22Rv1 (cell line): Measurements from ENCODE around the gene SMIM8.

Experiments used
- H3K27ac ChIP-seq: fragments of 450-650 bp; 2 replicates; pipeline ENCODE4 v1.5.1; 2017
- CTCF ChIP-seq: fragments of 450-650 bp; IDR thresholded peaks from 2 replicates; pipeline ENCODE4 v1.5.1; 2017; ENCODE audit warnings: mild to moderate bottlenecking
- ZFX ChIP-seq: fragments of 450-650 bp; IDR thresholded peaks from 2 replicates; pipeline ENCODE4 v1.6.1; 2017; ENCODE audit warnings: antibody characterized with exemption, borderline replicate concordance

The SMIM8 gene

GRCh38 chr6:87322304-87323212, at the start of gene SMIM8:
Gene SMIM8, plus strand, starts transcription at chr6:87322588. Its CDS starts 14,444 bp downstream, at chr6:87337032.
- peak within 1 kb of the TSS; percentile 33; the same call in 1 of the 2 replicates for H3K27ac ChIP-seq
- TF ChIP-seq CTCF = peak; percentile 100
- no peak for TF ChIP-seq ZFX

- TF ChIP-seq CTCF = no peak
- H3K27ac ChIP-seq = no peak overlapping the region
Observed at GRCh38 chr6:87274660-87275274, 47.6 kb upstream of the SMIM8 start.

GRCh38 chr6:87276624-87277023, 45.8 kb upstream of the SMIM8 start:
- H3K27ac ChIP-seq = peak overlapping the region; percentile 28
- no peak for TF ChIP-seq ZFX
- TF ChIP-seq CTCF = no peak

GRCh38 chr6:87277123-87277522, 45.3 kb upstream of the SMIM8 start:
- TF ChIP-seq CTCF (peak; percentile 69), ZFX (no peak)

GRCh38 chr6:87279196-87279595, 43.2 kb upstream of the SMIM8 start:
- no peak for TF ChIP-seq ZFX
- no peak for TF ChIP-seq CTCF
- no peak overlapping the region for H3K27ac ChIP-seq

More at GRCh38 chr6:87277123-87277522, 45.3 kb upstream of the SMIM8 start:
- H3K27ac ChIP-seq = peak overlapping the region; percentile 28

GRCh38 chr6:87281426-87281825, 41.0 kb upstream of the SMIM8 start:
- TF ChIP-seq ZFX (no peak), CTCF (no peak)
- H3K27ac ChIP-seq = no peak overlapping the region

- TF ChIP-seq CTCF (no peak), ZFX (no peak)
- H3K27ac ChIP-seq = no peak overlapping the region
Observed at GRCh38 chr6:87282743-87283142, 39.6 kb upstream of the SMIM8 start.
